ENCODE data around the gene WFDC1. TPM values are rescaled to one million over a fixed set of nuclear protein-coding genes. Genes with fewer than 3 reads are reported as not detected.

Gene WFDC1
- total RNA-seq, 2 donors from 2014 or later, result 0.59 to 3.3 TPM

- H3K4me1 ChIP-seq, result no peaks in the 10 kb centered on the region
- H3K27me3 ChIP-seq, result no peaks in the 10 kb centered on the region
- H3K9me3 ChIP-seq, result no peaks in the 10 kb centered on the region
- no peak overlapping the region for H3K4me3 ChIP-seq
- no peaks in the 10 kb centered on the region for H3K36me3 ChIP-seq
- TF ChIP-seq CTCF (IDR thresholded peaks at IDR 0.05), result no peak
- no peak overlapping the region for H3K27ac ChIP-seq
- DNase-seq (ENCODE audit: low spot score), result no peak
These were observed 26.2 kb upstream of the WFDC1 start for GRCh38 chr16:84268291-84269040.

- Histone ChIP-seq H3K27me3 (no peaks in the 10 kb centered on the region), H3K36me3 (no peaks in the 10 kb centered on the region)
These were observed 24.6 kb upstream of the WFDC1 start for GRCh38 chr16:84270071-84270470.

GRCh38 chr16:84270531-84270930, 24.1 kb upstream of the WFDC1 start:
- H3K4me1 ChIP-seq, result no peaks in the 10 kb centered on the region
- H3K4me3 ChIP-seq, result no peak overlapping the region
- DNase-seq (ENCODE audit: low spot score), result no peak
- no peaks in the 10 kb centered on the region for H3K27me3 ChIP-seq
- no peaks in the 10 kb centered on the region for H3K36me3 ChIP-seq
- no peak overlapping the region for H3K27ac ChIP-seq
- no peak for TF ChIP-seq CTCF (IDR thresholded peaks at IDR 0.05)
- no peaks in the 10 kb centered on the region for H3K9me3 ChIP-seq

More at GRCh38 chr16:84270071-84270470, 24.6 kb upstream of the WFDC1 start:
- Histone ChIP-seq H3K27ac (no peak overlapping the region), H3K4me3 (no peak overlapping the region), H3K4me1 (no peaks in the 10 kb centered on the region), H3K9me3 (no peaks in the 10 kb centered on the region)
- DNase-seq (ENCODE audit: low spot score), result no peak
- TF ChIP-seq CTCF (IDR thresholded peaks at IDR 0.05), result no peak

GRCh38 chr16:84271037-84271436, 23.6 kb upstream of the WFDC1 start:
- no peak for TF ChIP-seq CTCF (IDR thresholded peaks at IDR 0.05)
- no peak for DNase-seq (ENCODE audit: low spot score)
- Histone ChIP-seq H3K4me1 (no peaks in the 10 kb centered on the region), H3K9me3 (no peaks in the 10 kb centered on the region), H3K4me3 (no peak overlapping the region), H3K27ac (no peak overlapping the region), H3K36me3 (no peaks in the 10 kb centered on the region), H3K27me3 (no peaks in the 10 kb centered on the region)

GRCh38 chr16:84271866-84272265, 22.8 kb upstream of the WFDC1 start:
- Histone ChIP-seq H3K4me1 (no peaks in the 10 kb centered on the region), H3K4me3 (no peak overlapping the region), H3K27me3 (no peaks in the 10 kb centered on the region), H3K36me3 (no peaks in the 10 kb centered on the region), H3K27ac (no peak overlapping the region), H3K9me3 (no peaks in the 10 kb centered on the region)
- no peak for TF ChIP-seq CTCF (IDR thresholded peaks at IDR 0.05)
- DNase-seq (ENCODE audit: low spot score), result no peak
